BJ (cell line): ENCODE data around the gene ADARB1. TPM values are rescaled to one million over a fixed set of nuclear protein-coding genes. Genes with fewer than 3 reads are reported as not detected.

Experiments
- CTCF ChIA-PET: fragments of 350-600 bp; formaldehyde crosslinking; extraction: SDS; loops from one replicate; lab custom pipeline; 2021; ENCODE audit warnings: antibody characterized with exemption, inconsistent platforms; lab: Yijun Ruan, JAX
- POLR2A ChIA-PET: fragments of 300-600 bp; sonication (Branson Sonifier 250); formaldehyde crosslinking; extraction: SDS; loops from one replicate; lab custom pipeline; 2021; ENCODE audit warnings: antibody characterized with exemption; lab: Charles Lee
- DNase-seq: peaks from one replicate; pipeline ENCODE4 v3.0.0-alpha.2; 2011; ENCODE audit warnings: low read depth
- H3K27me3 ChIP-seq: 2 replicates; pipeline ENCODE4 v1.6.0; 2011; ENCODE audit warnings: low read length; ENCODE audit not compliant: control insufficient read depth, insufficient read depth
- H3K36me3 ChIP-seq: 2 replicates; pipeline ENCODE4 v1.5.1; 2011; ENCODE audit warnings: low read length; ENCODE audit not compliant: control insufficient read depth, insufficient read depth
- H3K4me3 ChIP-seq: 2 replicates; pipeline ENCODE4 v1.5.1; 2011; ENCODE audit warnings: low read depth, mild to moderate bottlenecking, control low read depth, low read length
- polyA plus RNA-seq: library from polyadenylated mRNA; depleted of rRNA; stranded (reverse); fragments of >200 nt; gene quantifications from 2 replicates; pipeline ENCODE4 v1.2.3, GENCODE V29; 2011
- TF ChIP-seq, protein P1 (sequence below): IDR thresholded peaks from 2 replicates; pipeline ENCODE4 v1.5.1; 2011; ENCODE audit warnings: low read depth, mild to moderate bottlenecking, control low read depth, inconsistent platforms, low read length, moderate library complexity; ENCODE audit not compliant: insufficient read depth

Gene ADARB1
- polyA plus RNA-seq, 1 experiment = 10.9 TPM

DNA sequence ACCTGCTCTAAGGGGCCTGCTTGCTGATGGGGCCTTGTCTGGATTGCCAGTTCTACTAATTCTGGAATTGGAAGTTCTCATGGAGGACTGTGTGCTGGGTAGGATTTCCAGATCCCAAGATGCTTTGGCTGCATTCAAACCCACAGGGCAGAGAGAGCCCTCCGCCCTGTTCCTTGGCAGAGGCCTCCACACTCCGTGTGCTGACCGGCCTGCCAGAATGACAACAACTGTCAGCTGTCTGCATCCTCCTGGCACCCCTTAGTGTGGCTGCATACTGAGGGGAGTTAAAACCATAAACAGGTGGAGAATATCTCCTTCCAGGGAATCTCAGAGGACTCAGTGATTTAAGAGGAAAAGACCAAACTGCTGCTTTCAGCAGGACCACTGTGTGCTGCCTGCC is 60.7 kb downstream of the ADARB1 start:
- POLR2A ChIA-PET = no interaction called here
- H3K4me3 ChIP-seq = no peak overlapping the region
- CTCF ChIA-PET = interaction anchor here (8.3 kb wide), 1 partner anchor 187 kb away, joined by 237 read pairs; no protein-coding TSS in a partner anchor
- no peak for DNase-seq
- TF ChIP-seq, protein P1, sequence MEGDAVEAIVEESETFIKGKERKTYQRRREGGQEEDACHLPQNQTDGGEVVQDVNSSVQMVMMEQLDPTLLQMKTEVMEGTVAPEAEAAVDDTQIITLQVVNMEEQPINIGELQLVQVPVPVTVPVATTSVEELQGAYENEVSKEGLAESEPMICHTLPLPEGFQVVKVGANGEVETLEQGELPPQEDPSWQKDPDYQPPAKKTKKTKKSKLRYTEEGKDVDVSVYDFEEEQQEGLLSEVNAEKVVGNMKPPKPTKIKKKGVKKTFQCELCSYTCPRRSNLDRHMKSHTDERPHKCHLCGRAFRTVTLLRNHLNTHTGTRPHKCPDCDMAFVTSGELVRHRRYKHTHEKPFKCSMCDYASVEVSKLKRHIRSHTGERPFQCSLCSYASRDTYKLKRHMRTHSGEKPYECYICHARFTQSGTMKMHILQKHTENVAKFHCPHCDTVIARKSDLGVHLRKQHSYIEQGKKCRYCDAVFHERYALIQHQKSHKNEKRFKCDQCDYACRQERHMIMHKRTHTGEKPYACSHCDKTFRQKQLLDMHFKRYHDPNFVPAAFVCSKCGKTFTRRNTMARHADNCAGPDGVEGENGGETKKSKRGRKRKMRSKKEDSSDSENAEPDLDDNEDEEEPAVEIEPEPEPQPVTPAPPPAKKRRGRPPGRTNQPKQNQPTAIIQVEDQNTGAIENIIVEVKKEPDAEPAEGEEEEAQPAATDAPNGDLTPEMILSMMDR = no peak
- no peaks in the 10 kb centered on the region for H3K27me3 ChIP-seq
- H3K36me3 ChIP-seq = no peaks in the 10 kb centered on the region

DNA sequence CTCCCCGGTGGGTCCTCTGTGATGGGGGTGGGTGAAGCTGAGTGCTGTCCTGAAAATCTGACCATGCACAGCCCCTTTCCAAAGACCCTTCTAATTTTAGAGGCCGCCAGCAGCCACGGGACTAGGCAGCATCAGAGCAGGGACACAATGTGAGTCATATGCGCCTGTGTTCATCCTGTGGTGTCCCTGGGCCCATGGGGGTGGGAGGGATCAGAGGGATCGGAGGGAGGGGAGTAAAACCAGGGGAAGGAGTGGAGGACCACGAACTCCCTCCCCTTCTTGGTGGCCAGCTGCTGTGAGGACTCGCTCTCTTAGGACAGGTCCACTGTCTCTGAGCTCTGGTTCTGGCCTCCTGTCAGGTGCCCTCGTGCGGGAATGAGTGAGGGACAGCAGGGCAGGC is 61.5 kb downstream of the ADARB1 start:
- POLR2A ChIA-PET = no interaction called here

DNA sequence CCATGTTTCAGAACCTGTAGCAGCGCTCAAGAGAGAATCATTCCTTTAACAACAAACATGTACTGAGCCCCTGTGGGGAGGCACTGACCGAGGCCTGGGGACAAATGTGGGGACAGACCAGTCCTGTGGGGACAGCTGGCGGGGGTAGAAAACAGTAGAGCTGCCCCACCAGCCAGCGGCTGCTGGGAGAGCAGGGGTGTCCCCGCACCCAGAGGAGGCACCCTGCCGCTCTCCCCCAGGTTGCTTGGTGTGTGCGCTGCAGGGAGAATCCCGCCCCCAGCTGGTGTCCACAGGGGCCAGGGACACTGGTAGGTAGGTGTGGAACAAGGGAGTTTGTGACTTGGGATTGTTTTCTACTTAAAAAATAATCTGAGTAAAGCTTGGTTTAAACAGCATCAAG is 62.1 kb downstream of the ADARB1 start:
- Histone ChIP-seq H3K36me3 (no peaks in the 10 kb centered on the region), H3K27me3 (no peaks in the 10 kb centered on the region), H3K4me3 (no peak overlapping the region)
- CTCF ChIA-PET = interaction anchor here (0.6 to 9.3 kb wide), 40 partner anchors 8 to 727 kb away, joined by 3 to 237 read pairs (median 6); partner anchors contain the start of genes ADARB1, POFUT2, SLX9 and UBE2G2
- POLR2A ChIA-PET = no interaction called here
- TF ChIP-seq, protein P1 = no peak
- DNase-seq = no peak

More for the DNA sequence above, 61.5 kb downstream of the ADARB1 start:
- Histone ChIP-seq H3K27me3 (no peaks in the 10 kb centered on the region), H3K4me3 (no peak overlapping the region), H3K36me3 (no peaks in the 10 kb centered on the region)
- TF ChIP-seq, protein P1 = no peak
- no peak for DNase-seq
- CTCF ChIA-PET = interaction anchor here (0.9 to 9.3 kb wide), 12 partner anchors 12 to 727 kb away, joined by 3 to 237 read pairs (median 22); partner anchors contain the start of genes POFUT2 and SLX9

DNA sequence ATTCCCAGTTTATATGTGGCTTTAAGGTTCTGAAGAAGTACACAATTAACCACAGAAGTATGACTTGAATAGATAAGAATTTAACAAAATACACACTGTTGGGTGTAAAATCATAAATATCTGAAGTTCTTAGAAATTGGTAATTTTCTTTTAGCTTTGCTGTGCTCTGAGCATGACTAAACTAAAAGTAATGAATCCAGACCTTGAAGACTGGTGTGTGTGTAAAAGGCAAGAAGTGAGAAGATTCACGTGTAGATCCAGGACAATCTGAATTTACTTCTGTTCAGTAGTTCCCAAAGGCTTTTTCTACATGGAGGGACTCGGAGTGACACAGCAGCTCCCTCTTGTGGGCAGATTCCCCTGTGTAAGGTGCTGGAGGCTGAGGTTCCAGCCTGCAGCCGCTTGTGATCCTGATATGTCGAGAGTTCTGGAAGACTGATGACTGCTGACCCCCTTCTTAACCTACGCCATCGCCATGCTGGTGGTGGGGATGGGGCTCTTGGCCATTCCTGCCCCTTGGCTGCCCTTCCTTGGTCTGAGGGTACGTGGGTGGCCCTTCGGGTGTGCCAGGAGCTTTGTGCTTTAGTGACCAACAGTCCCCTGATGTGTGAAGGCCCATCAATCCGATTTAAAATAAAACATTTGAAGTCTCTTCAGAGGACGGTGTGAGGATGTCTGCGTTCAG is 62.7 kb downstream of the ADARB1 start:
- CTCF ChIA-PET = interaction anchor here (0.6 to 9.3 kb wide), 52 partner anchors 8 to 726 kb away, joined by 3 to 237 read pairs (median 5); partner anchors contain the start of genes ADARB1, POFUT2, SLX9 and UBE2G2
- no peaks in the 10 kb centered on the region for H3K27me3 ChIP-seq
- no peak overlapping the region for H3K4me3 ChIP-seq
- TF ChIP-seq, protein P1 = peak; percentile 89
- H3K36me3 ChIP-seq = no peaks in the 10 kb centered on the region
- DNase-seq = peak; percentile 52
- POLR2A ChIA-PET = no interaction called here

DNA sequence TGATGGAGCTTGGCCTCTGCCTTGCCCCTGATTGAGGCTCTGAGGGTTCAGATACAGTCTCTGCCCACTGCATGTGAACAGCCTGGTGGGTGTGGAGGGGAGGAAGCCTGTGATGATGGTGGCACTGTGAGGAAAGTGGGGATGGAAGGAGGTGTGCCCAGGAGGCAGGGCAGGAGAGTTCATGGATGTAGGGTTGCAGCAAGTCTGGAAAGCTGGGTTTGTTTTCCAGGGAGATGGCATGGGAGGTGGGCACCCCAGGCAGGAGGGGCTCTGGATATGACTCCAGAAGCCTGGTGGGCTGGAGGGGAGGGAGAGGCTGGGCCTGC is 63.2 kb downstream of the ADARB1 start:
- Histone ChIP-seq H3K27me3 (no peaks in the 10 kb centered on the region), H3K4me3 (no peak overlapping the region), H3K36me3 (no peaks in the 10 kb centered on the region)
- DNase-seq = no peak
- CTCF ChIA-PET = interaction anchor here (0.8 to 9.3 kb wide), 48 partner anchors 9 to 683 kb away, joined by 3 to 237 read pairs (median 6); partner anchors contain the start of genes ADARB1, POFUT2, SLX9 and UBE2G2
- TF ChIP-seq, protein P1 = no peak
- POLR2A ChIA-PET = no interaction called here
